GM18858 (cell line): ENCODE results near the gene FNBP1.
"Not testable (repeated sequence)": the region's sequence is repeated elsewhere in the genome, so short reads cannot be mapped to it uniquely, and the experiment has no call there.

Source experiments
- ATAC-seq: cut with Tn5 transposase; IDR thresholded peaks from one replicate; pipeline ENCODE4 v1.9.1; 2021; ENCODE audit not compliant: unreplicated experiment

Gene FNBP1

GRCh38 chr9:130023144-130023787 lies 19.7 kb downstream of the FNBP1 start:
- ATAC-seq, result no peak

GRCh38 chr9:130022566-130023143 lies 20.3 kb downstream of the FNBP1 start:
- ATAC-seq, result no peak

- ATAC-seq, result not testable (repeated sequence)
These were observed 21.1 kb downstream of the FNBP1 start for GRCh38 chr9:130021842-130022241.

GRCh38 chr9:130021123-130021522 lies 21.9 kb downstream of the FNBP1 start:
- no peak for ATAC-seq

- ATAC-seq, result no peak
These were observed 22.4 kb downstream of the FNBP1 start for GRCh38 chr9:130020618-130021017.

GRCh38 chr9:130018265-130018664 lies 24.7 kb downstream of the FNBP1 start:
- no peak for ATAC-seq

- ATAC-seq, result not testable (repeated sequence)
These were observed 25.5 kb downstream of the FNBP1 start for GRCh38 chr9:130017510-130017909.

- no peak for ATAC-seq
These were observed 25.9 kb downstream of the FNBP1 start for GRCh38 chr9:130017076-130017475.

- ATAC-seq, result no peak
These were observed 27.5 kb downstream of the FNBP1 start for GRCh38 chr9:130015353-130016019.

GRCh38 chr9:130013326-130013725 lies 29.7 kb downstream of the FNBP1 start:
- no peak for ATAC-seq

GRCh38 chr9:130010151-130010988 lies 32.6 kb downstream of the FNBP1 start:
- no peak for ATAC-seq

- ATAC-seq, result not testable (repeated sequence)
These were observed 33.4 kb downstream of the FNBP1 start for GRCh38 chr9:130009546-130009945.

- no peak for ATAC-seq
These were observed 34.5 kb downstream of the FNBP1 start for GRCh38 chr9:130008538-130008937.

GRCh38 chr9:130006952-130007351 lies 36.0 kb downstream of the FNBP1 start:
- not testable (repeated sequence) for ATAC-seq

- no peak for ATAC-seq
These were observed 38.9 kb downstream of the FNBP1 start for GRCh38 chr9:130003943-130004552.

GRCh38 chr9:130002320-130002719 lies 40.7 kb downstream of the FNBP1 start:
- no peak for ATAC-seq

- ATAC-seq, result no peak
These were observed 41.8 kb downstream of the FNBP1 start for GRCh38 chr9:130001190-130001589.

- ATAC-seq, result no peak
These were observed 43.9 kb downstream of the FNBP1 start for GRCh38 chr9:129999141-129999510.

GRCh38 chr9:129998491-129999140 lies 44.4 kb downstream of the FNBP1 start:
- ATAC-seq, result no peak

GRCh38 chr9:129997706-129998105 lies 45.3 kb downstream of the FNBP1 start:
- not testable (repeated sequence) for ATAC-seq
